HG02970 (cell line): Measurements from ENCODE around the gene PLP2.
"Not testable (repeated sequence)": the region's sequence is repeated elsewhere in the genome, so short reads cannot be mapped to it uniquely, and the experiment has no call there.

ENCODE experiments used
- ATAC-seq: cut with Tn5 transposase; IDR thresholded peaks from one replicate; pipeline ENCODE4 v1.9.1; 2021; ENCODE audit warnings: mild to moderate bottlenecking, moderate library complexity, moderate number of reproducible peaks; ENCODE audit not compliant: unreplicated experiment, low FRiP score

Gene PLP2, protein sequence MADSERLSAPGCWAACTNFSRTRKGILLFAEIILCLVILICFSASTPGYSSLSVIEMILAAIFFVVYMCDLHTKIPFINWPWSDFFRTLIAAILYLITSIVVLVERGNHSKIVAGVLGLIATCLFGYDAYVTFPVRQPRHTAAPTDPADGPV

GRCh38 chrX:49171752-49172279, at the start of gene PLP2:
TSS of gene PLP2 (plus strand) at chrX:49171898. CDS start at chrX:49172001, 103 bp downstream.
- no peak for ATAC-seq

GRCh38 chrX:49122499-49122898, 49.2 kb upstream of the PLP2 start:
- no peak for ATAC-seq

DNA sequence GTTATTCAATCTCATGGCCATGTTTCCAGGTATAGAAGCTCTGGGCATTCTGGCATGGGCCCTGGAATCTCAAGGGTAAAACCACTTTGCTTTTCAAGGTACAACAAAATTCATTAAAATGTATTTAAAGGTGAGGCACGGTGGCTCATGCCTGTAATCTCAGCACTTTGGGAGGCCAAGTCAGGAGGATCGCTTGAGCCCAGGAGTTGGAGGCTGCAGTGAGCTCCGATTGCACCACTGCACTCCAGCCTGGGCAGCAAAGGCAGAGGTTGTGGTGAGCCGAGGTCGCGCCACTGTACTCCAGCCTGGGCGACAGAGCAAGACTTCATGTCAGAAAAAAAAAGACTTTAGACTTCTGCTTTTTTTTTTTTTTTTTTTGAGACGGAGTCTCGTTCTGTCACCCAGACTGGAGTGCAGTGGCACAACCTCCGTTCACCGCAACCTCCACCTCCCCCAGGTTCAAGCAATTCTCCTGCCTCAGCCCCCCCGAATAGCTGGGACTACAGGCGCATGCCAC, 43.9 kb upstream of the PLP2 start:
- ATAC-seq = not testable (repeated sequence)

DNA sequence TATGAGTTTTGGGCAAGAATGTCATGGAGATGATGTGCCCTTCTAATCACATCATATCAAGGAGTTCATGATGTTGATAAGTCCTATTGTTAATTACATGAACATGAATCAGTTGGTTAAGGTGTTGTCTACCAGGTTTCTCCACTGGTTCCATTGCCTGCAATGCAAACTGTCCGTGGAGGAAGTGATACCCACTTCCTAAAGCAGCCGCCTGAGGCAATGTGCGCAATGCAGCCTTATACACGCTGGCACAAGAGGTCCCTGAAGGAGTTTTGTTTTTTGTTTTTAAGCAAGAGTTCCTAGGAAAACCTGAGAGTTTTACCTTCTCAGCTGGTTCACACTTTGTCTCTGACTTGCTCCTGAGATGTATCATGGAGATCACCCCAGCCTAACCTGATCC, 42.3 kb upstream of the PLP2 start:
- no peak for ATAC-seq

DNA sequence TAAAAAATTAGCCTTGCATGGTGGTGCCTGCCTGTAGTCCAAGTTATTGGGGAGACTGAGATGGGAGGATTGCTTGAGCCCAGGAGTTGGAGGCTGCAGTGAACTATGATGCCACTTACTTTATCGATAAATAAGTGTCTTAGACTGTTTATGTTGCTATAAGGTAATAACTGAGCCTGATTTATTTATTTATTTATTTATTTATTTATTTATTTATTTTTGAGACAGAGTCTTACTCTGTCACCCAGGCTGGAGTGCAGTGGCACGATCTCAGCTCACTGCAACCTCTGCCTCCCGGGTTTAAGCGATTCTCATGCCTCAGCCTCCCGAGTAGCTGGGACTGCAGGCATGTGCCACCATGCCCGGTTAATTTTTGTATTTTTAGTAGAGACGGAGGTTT, 39.4 kb upstream of the PLP2 start:
- ATAC-seq = not testable (repeated sequence)

GRCh38 chrX:49133759-49134158, 37.9 kb upstream of the PLP2 start:
- ATAC-seq = no peak

GRCh38 chrX:49137492-49137891, 34.2 kb upstream of the PLP2 start:
- no peak for ATAC-seq

GRCh38 chrX:49139713-49140112, 32.0 kb upstream of the PLP2 start:
- ATAC-seq = no peak

GRCh38 chrX:49142264-49142663, 29.4 kb upstream of the PLP2 start:
- ATAC-seq = not testable (repeated sequence)

DNA sequence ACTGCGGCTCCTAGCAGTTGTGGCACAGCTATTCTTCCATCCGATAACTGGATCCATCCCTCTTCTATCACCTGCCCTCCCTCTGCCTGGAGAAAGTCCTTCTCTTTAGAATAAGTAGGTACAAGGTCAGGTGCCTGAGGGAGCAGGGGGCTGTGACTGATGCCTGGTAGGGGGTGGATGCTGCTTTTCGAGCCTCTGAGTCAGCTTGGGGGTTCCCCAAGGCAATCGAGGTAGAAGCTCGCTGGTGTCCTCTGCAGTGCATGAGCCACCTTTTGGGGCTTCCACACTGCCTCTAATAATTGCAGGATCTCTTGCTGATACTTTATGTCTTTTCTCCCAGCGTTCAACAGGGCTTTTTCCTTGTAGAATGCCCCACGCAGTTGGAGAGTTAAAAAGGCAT, 28.5 kb upstream of the PLP2 start:
- not testable (repeated sequence) for ATAC-seq

GRCh38 chrX:49147282-49147681, 24.4 kb upstream of the PLP2 start:
- no peak for ATAC-seq

DNA sequence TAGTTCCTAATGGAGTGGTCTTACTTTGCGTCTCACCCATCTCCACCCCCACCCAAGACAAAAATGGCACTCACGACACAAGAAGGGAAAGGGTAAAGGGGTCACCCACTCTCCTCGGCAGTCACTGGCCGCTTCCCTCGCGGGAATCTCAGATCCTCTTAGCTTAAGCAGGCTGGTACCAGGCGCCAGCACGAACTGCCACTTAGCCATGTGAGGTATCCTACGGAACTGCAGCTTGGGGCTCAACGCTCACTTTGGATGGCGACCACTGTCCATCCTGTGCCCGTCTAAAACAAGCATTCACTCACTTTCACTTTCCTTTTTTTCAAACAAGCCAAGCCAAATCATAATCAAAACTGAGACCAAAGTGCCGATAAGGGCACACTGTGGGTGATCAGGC, 23.8 kb upstream of the PLP2 start:
- ATAC-seq = no peak

GRCh38 chrX:49148390-49149100, 23.2 kb upstream of the PLP2 start:
- not testable (repeated sequence) for ATAC-seq

- not testable (repeated sequence) for ATAC-seq
Measured at GRCh38 chrX:49149291-49149690, 22.4 kb upstream of the PLP2 start.

GRCh38 chrX:49153467-49153866, 18.2 kb upstream of the PLP2 start:
- ATAC-seq = no peak

- ATAC-seq = no peak
Measured at GRCh38 chrX:49155243-49155899, 16.3 kb upstream of the PLP2 start.

- ATAC-seq = peak; percentile 77
Measured at GRCh38 chrX:49155900-49156837, 15.5 kb upstream of the PLP2 start.

DNA sequence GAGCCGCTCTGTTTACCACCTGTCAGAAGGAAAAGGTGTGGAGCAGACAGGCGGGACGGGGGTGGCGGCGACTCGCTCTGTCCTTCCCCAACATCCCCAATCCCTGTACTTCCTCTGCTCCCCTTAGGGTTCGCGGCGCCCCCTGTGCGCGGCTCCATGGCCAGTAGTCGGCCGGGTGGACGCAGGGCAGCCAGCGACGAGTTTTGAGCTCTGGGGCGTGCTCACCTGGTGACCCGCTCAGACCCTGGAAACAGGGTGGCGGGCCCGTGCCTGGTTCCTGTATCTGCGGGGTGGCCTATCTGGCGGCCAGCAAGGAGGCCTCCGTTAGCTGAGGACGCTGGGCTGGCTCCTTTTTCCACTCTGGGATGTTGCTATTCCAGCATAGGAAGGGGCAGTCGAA, 14.5 kb upstream of the PLP2 start:
- no peak for ATAC-seq

GRCh38 chrX:49160908-49161307, 10.8 kb upstream of the PLP2 start:
- no peak for ATAC-seq

GRCh38 chrX:49161632-49162031, 10.1 kb upstream of the PLP2 start:
- no peak for ATAC-seq
